HCEC 1CT (cell line): ENCODE data around the gene LRRC39.

Experiments
- DNase-seq: peaks from one replicate; pipeline ENCODE4 v3.0.0-alpha.2; 2017

Gene LRRC39

DNA sequence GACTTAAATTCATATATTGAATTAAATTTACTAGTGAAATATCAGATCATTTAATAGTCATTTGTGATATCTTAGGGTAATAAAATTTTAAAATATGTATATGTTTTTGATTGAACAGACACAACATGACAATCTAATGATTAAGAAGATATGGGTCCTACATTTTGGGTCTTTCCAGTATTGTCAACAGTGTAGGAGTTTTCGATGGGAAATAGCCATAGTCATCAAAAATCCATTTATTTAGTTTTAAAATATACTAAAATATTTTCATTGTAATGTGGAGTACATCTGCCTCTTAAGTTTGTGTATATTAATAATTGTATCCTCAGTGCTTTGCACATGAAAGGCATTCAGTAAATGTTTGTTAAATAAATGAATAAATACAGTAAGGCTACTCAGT lies 31.1 kb downstream of the LRRC39 start:
- no peak for DNase-seq

DNA sequence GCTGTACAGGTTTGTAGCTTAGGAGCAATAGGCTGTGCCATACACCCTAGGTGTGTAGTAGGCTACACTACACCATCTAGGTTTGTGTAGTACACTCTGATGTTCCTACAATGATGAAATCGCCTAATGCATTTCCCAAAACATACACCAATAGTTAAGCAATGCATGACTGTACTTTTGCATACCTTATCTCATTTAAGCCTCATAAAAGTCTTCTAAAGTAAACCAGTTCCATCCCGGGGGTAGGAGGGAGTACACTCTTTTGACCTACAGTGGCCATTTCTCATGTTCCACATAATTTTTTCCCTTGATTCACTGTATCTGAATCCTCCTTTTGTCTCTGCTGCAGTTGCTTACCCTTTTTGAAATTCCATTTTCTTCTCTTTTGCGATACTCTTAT lies 32.9 kb downstream of the LRRC39 start:
- DNase-seq: no peak

DNA sequence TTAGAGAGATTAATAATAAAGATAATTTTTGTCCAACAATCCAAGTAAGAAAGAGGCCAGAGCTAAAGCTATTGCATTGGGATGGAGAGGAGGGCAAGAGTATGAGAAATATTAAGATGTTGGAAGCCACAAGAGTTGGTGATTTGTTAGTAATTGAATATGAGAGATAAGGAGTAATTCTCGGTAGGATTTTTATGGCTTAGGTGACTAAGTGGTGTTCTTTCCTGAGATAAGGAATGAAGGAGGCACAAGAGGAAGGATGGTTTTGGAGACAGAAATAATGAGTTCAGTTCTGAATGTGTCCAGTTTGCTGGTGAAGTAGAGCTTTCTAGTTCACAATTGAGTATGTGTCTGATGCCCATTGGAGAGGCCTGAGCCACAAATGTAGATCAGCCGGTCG lies 35.7 kb downstream of the LRRC39 start:
- DNase-seq: no peak

DNA sequence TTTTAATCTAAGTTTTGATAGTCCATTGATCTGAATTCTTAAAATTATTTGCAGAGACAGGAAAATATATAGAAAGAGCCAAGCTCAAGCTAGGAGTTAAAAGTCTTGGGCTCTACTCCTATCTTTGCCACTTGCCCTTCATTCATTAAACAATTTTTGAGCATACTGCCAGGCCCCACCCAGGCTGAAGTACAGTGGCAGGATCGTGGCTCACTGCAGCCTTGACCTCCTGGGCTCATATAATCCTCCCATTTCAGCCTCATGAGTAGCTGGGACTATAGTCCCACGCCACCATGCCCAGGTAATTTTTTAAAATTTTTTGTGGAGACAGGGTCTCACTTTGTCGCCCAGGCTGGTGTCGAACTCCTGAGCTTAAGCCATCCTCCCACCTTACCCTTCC lies 36.9 kb downstream of the LRRC39 start:
- DNase-seq: no peak

DNA sequence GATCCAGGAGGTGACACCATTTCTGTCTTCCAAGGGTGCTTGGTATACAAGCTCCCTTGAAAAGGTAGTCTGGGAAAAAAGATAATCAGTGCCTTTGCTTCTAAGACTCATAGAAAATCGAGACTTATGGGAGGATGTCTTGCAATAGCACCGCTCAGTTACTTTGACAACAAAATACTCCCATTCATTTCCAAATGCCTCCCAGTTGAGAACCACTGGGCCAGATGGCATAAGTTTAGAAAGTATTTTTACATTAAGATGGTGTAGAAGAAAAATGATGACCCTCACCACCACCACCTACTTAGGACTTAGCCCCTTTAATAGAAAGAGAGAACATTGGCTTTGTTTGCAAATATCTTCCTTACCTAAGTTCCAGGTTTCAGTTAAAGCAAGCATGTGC lies 40.5 kb downstream of the LRRC39 start:
- DNase-seq: no peak

DNA sequence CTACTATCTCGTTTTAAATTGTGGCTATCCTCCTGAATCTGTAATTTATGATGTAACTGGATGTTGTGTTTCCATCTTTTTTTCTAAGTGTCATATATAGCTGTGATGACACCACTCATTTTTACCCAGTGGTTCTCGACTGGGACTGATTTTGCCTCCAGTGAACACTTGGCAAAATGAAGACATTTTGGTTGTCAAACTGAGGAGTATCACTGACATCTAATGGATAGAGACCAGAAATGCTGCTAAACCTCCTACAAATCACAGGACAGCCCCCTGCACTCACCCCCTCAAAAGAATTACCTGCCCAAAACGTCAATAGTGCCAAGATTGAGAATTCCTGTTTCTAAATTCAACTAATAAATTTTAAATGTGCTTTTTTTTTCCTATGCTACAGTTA lies 43.2 kb downstream of the LRRC39 start:
- peak; percentile 2 for DNase-seq

DNA sequence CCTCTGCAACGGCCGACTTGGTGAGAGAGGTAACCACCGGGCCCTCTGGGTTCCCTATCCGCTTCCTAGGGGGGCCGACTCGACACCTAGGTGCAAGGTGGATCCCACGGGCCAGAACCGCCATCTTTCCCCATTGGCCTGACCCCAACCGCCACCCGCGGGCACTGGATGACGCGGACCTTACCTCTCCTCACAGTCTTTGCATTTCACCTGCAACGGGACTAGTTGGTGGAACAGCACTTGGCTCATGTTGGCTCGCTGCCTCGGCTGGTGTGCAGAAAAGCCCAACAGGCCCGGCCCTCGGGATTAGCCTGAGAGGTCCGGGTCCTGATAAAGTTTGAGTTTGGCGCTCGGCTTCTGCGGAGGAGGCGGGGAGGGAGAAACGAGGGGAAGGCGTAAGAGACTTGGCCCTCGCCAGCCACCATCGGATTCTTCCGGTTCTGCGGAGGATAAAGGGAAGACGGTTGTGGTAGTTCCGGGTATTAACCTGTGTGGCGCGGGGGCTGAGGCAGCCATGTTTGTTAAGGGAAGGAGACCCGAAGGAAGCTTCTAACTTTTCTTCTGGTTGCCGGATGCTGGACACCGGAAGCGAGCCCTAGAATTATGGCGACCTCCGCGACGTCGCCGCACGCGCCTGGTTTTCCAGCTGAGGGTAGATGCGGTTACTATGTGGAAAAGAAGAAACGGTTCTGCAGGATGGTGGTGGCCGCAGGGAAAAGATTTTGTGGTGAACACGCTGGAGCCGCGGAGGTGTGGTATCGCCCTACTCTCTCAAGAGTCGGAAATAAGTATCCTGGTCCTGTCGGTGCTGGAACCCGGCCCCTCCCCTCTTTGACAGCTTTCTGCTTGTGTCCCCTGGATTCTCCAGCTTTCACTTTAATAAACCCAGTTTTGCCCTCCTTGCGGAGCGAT lies 45.2 kb downstream of the LRRC39 start, which contains the start of the genes SASS6 and TRMT13:
Gene SASS6 (minus strand): TSS at position 365 of the 912 bp plus-strand sequence. CDS start 116 bp downstream, at position 249.
Gene TRMT13 (plus strand): TSS at position 598 of the 912 bp plus-strand sequence. CDS start 6 bp downstream, at position 604.
- peak; percentile 99 for DNase-seq

DNA sequence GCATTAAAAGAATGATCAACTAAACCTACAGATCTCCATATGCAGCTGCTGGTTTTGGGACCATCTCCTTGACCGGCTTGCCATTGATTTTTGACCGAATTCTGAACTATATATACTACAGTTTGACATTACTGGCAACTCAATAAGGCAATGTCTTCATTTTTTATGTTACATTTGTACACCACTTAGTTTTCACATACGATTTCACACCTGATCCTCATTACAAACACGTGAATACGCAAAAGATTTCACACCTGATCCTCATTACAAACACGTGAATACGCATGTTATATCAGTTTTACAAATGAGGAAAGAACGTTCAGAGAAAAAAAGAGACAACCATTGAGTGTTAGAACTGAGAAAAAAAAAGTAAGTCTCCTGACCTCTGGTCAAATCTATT lies 46.4 kb downstream of the LRRC39 start:
- DNase-seq: no peak

DNA sequence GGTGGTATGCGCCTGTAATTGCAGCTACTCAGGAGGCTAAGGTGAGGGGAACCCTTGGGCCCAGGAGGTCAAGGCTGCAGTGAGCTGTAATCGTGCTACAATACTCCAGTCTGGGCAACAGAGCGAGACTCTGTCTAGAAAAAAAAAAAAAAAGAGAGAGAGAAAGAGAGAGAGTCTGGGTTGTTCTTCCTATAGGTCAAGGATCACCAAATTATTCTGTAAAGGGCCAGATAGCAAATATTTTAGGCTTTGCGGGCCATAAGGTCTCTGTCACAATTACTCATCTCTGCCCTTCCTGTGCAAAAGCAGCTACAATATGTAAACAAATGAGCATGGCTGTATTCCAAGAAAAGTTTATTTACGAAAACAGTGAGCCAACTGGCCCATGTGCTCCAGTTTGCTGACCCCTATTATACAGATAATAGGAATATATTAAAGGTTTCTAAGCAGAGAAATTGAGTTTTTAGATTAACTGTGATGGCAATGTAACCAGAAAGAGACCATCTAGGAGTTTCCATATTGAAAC lies 47.4 kb downstream of the LRRC39 start:
- peak; percentile 83 for DNase-seq

DNA sequence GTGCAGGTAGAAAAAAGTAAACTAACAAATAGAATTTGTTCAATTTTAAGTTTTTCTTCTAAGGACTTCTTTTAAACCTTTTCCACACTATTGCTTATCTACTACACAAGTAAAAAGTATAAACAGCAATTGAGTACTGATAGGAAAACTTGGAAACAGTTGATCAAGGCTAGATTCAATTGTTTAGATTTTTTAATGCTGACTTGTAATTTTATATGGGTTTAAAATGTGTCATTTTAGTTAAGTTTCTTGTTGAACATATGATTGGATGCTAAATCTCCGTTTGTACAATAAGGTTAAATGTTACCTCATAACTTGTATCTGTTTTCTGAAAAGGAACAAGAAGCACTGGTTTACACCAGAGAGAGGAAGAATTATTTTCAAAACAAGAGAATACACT lies 50.8 kb downstream of the LRRC39 start:
- DNase-seq: no peak

DNA sequence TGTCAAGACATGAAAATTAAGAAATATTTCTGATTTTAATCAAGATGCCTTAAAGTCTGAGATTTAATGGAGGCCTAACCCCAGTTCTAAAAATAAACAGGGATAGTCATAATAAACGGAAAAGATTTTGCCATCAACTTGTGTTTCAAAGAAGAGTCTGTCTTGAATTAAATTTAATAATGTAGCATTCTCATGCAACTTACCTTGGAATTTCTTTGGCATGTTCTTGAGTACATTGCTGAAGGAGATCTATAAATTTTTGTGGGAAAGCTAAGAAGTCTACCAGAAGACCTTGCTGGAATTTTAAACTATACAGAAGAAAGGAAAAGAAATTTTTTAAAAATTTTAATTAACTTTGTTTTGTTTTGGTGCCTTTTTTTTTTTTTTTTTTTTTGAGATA lies 55.9 kb downstream of the LRRC39 start:
- DNase-seq: no peak

DNA sequence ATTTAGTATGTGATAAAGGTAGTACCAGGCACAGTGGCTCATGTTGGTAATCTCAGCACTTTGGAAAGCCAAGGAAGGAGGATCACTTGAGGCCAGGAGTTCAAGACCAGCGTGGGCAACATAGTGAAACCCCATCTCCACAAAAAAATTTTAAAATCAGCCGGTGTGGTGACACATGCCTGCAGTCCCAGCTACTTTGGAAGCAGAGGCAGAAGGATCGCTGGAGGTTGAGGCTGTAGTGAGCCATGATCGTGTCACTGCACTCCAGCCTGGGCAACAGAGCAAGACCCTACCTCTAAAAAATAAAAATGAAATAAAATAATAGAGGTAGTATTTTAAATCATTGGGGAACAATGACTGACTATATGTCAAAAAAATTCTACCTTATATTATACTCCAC lies 62.5 kb downstream of the LRRC39 start:
- no peak for DNase-seq

DNA sequence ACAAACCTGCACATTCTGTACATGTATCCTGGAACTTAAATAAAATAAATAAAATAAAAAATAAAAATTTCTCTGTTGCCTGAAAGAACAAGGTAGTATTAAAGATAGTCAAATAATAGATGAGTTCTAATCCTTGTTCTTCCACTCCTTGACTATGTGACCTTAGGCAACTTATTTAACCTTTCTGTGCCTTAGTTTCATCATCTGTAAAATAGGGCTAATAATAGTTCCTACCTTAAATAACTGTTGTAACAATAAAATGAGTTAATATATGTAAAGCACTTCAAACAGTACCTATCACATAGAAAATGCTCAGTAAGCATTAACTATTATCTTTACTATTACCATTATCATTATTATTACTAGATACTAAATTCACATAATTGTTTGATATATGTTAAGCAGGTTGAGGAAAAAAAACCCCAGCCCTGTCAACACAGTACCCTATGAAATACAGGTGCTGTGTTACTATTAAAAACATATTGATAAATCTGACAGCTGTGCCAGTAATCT lies 68.4 kb downstream of the LRRC39 start:
- no peak for DNase-seq

DNA sequence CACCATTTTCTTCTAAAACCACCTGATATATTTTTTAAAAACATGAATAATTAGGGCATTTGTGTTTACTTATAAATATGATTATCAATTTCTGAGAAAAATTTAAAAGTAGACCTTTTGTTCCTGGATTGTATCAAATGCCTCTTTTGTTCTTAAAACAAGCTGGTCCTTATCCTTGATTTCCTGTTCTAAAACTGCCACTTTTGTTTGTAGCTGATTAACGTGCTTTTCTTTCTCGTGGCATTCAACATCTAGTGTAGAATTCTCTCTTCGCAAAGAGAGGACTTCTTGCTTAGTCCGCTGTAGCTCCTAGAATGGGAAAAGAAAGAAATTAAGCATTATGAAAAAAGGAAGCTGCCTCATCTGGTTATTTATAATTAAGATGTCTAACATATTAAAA lies 70.4 kb downstream of the LRRC39 start:
- DNase-seq: no peak

DNA sequence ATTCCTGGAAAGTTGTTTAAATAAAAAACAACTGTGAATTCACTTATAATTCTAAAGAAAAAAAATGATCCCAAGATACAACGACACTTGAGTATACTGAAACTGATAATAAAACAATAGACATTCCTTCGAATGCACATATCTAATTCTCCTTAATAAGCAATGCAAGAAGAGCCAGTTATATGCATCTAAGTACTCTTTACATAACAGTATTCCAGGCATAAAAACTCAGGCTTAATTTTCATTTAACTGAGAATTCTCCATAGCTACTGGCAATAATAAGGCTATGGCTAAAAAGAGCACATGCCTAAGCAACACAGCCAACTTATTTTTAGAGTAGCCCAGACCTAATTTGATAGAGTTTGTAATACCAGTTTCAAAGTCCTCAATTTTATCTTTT lies 76.5 kb downstream of the LRRC39 start:
- DNase-seq: no peak

DNA sequence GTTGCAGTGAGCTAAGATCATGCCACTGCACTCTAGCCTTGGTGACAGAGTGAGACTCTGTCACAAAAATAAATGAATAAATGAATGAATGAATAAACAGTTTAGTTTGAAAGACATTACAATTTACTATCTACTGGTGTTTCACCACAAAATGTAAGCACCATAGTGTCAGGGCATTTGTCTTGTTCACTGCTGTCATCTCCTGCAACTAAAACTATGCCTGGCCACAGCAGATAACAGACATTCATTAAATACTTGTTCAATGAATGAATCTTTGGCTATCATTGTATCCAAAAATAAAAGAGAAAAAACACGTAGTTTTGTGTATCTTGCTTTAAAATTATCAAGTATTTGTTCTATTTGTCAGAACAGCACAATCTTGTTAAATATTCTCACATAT lies 77.9 kb downstream of the LRRC39 start:
- no peak for DNase-seq
